Endothelial cell of umbilical vein (primary cell): ENCODE results near the gene MEGF11. TPM values are rescaled to one million over a fixed set of nuclear protein-coding genes. Genes with fewer than 3 reads are reported as not detected.

Source experiments
- BruUV-seq: library from RNA; stranded (reverse); fragments of 400-500 nt; replicated peaks from 2 replicates; lab custom pipeline; 2021; lab: Mats Ljungman, UMichigan
- CTCF ChIA-PET: fragments of 300-600, 350-600 bp; sonication (Branson Sonifier 250); formaldehyde crosslinking; loops from one replicate; lab custom pipeline; 2021; ENCODE audit warnings: antibody characterized with exemption, inconsistent platforms; lab: Charles Lee
- POLR2A ChIA-PET: fragments of 300-600, 350-600 bp; sonication (Branson Sonifier 250); formaldehyde crosslinking; loops from one replicate; lab custom pipeline; 2021; ENCODE audit warnings: antibody characterized with exemption, inconsistent platforms; lab: Charles Lee
- DNase-seq: peaks from one replicate; pipeline ENCODE4 v3.0.0-alpha.2; 2011; ENCODE audit warnings: low read depth, low spot score
- FAIRE-seq: peaks from 2 replicates; lab custom pipeline; 2011; peaks lifted over from hg19 to GRCh38; lab: Jason Lieb, UNC
- H2AFZ ChIP-seq: 2 replicates; pipeline ENCODE4 v1.6.0; 2012; ENCODE audit warnings: low read depth, low read length, control low read depth, inconsistent platforms
- H3K27ac ChIP-seq: 2 replicates; pipeline ENCODE4 v1.5.1; 2011; ENCODE audit warnings: low read depth, mild to moderate bottlenecking, control low read depth, low read length, moderate library complexity; ENCODE audit not compliant: insufficient read depth
- H3K27me3 ChIP-seq, 2 experiments: 2 replicates each; pipeline versions ENCODE4 v1.6.0 to v1.6.1; 2011; ENCODE audit warnings: low read length in 2 of 2, mixed read lengths in 1 of 2; ENCODE audit not compliant: control insufficient read depth in 2 of 2, insufficient read depth in 2 of 2
- H3K36me3 ChIP-seq, 2 experiments: 2 replicates in 1 of 2; 3 replicates in 1 of 2; pipeline ENCODE4 v1.5.1; 2011; ENCODE audit warnings: low read length in 2 of 2, mild to moderate bottlenecking in 1 of 2, moderate library complexity in 1 of 2; ENCODE audit not compliant: control insufficient read depth in 2 of 2, insufficient read depth in 2 of 2; ENCODE audit errors: extremely low read depth in 1 of 2
- H3K4me1 ChIP-seq: 3 replicates; pipeline ENCODE4 v1.5.1; 2011; ENCODE audit warnings: mild to moderate bottlenecking, low read length; ENCODE audit not compliant: control insufficient read depth, insufficient read depth; ENCODE audit errors: extremely low read depth
- H3K4me2 ChIP-seq: 2 replicates; pipeline ENCODE4 v1.6.1; 2011; ENCODE audit warnings: low read length, control low read depth, mixed read lengths; ENCODE audit not compliant: insufficient read depth
- H3K4me3 ChIP-seq, 3 experiments: fragments of 200-600 bp in 1 of 3; sonication (generic), shearing (Covaris generic) in 1 of 3; replicated peaks in 1 of 3; 2 replicates each; pipeline ENCODE4 v1.5.1; 2011 to 2016; ENCODE audit warnings: control low read depth in 3 of 3, low read length in 3 of 3, mild to moderate bottlenecking in 2 of 3, inconsistent platforms in 1 of 3, low read depth in 1 of 3, moderate library complexity in 1 of 3; ENCODE audit not compliant: insufficient read depth in 1 of 3
- H3K79me2 ChIP-seq: 2 replicates; pipeline ENCODE4 v1.6.0; 2012; ENCODE audit warnings: low read length, inconsistent platforms; ENCODE audit not compliant: control insufficient read depth, insufficient read depth
- H3K9ac ChIP-seq: replicated peaks from 2 replicates; pipeline ENCODE3; 2011; ENCODE audit warnings: low read length, control low read depth; ENCODE audit not compliant: insufficient read depth; ENCODE audit errors: extremely low read depth
- H3K9me1 ChIP-seq: replicated peaks from 3 replicates; pipeline ENCODE4 v1.6.0; 2011; ENCODE audit warnings: mild to moderate bottlenecking, low read length; ENCODE audit not compliant: control insufficient read depth, insufficient read depth; ENCODE audit errors: extremely low read depth
- H3K9me3 ChIP-seq: replicated peaks from 2 replicates; pipeline ENCODE4 v1.5.1; 2012; ENCODE audit warnings: low read length, inconsistent platforms; ENCODE audit not compliant: control insufficient read depth, insufficient read depth
- H4K20me1 ChIP-seq: replicated peaks from 2 replicates; pipeline ENCODE3; 2011; ENCODE audit warnings: mild to moderate bottlenecking, low read length; ENCODE audit not compliant: control insufficient read depth, insufficient read depth; ENCODE audit errors: extremely low read depth
- CTCF ChIP-seq, 2 donors: IDR thresholded peaks; 1 replicate in 1 of 2; 2 replicates in 1 of 2; pipeline ENCODE4 v1.5.1; 2011; ENCODE audit warnings: low read length in 2 of 2, mild to moderate bottlenecking in 2 of 2, moderate library complexity in 2 of 2, control low read depth in 1 of 2, inconsistent platforms in 1 of 2, low read depth in 1 of 2; ENCODE audit not compliant: insufficient read depth in 1 of 2; ENCODE audit errors: extremely low read depth in 1 of 2
- EZH2 ChIP-seq: IDR thresholded peaks from 2 replicates; pipeline ENCODE4 v1.6.1; 2012; ENCODE audit warnings: borderline replicate concordance, low read depth, mild to moderate bottlenecking, moderate library complexity, low read length, inconsistent platforms; ENCODE audit not compliant: severe bottlenecking
- FOS ChIP-seq: IDR thresholded peaks from 2 replicates; pipeline ENCODE4 v1.6.1; 2011; ENCODE audit warnings: mild to moderate bottlenecking, low read length, moderate library complexity, borderline replicate concordance; ENCODE audit not compliant: insufficient read depth
- GATA2 ChIP-seq: IDR thresholded peaks from 2 replicates; pipeline ENCODE4 v1.7.0; 2011; ENCODE audit warnings: low read depth, mild to moderate bottlenecking, moderate library complexity, mixed read lengths, low read length; ENCODE audit not compliant: insufficient read length, insufficient read depth
- JUN ChIP-seq: IDR thresholded peaks from 2 replicates; pipeline ENCODE4 v1.6.1; 2011; ENCODE audit warnings: borderline replicate concordance, low read depth; ENCODE audit not compliant: insufficient read length, insufficient read depth
- MAX ChIP-seq: IDR thresholded peaks from 2 replicates; pipeline ENCODE4 v1.6.1; 2011; ENCODE audit not compliant: insufficient read depth, insufficient read length
- MYC ChIP-seq: IDR thresholded peaks from one replicate; pipeline ENCODE4 v1.6.1; 2011; ENCODE audit warnings: mild to moderate bottlenecking, low read depth, low read length
- POLR2A ChIP-seq: IDR thresholded peaks from 2 replicates; pipeline ENCODE4 v1.6.1; 2012; ENCODE audit warnings: low read depth, mild to moderate bottlenecking, control low read depth, low read length
- POLR2AphosphoS5 ChIP-seq: IDR thresholded peaks from 2 replicates; pipeline ENCODE4 v1.6.1; 2012; ENCODE audit warnings: low read depth, mild to moderate bottlenecking, control low read depth, low read length, moderate library complexity; ENCODE audit not compliant: insufficient read depth
- dilution Hi-C: fragments of 300-500 bp; cut with MboI; formaldehyde crosslinking; loops from one replicate; pipeline ENCODE4 v1.15.0; 2019; ENCODE audit warnings: low sequenced_read_pairs; ENCODE audit not compliant: extremely low pct_ligation_motif_present
- intact Hi-C: fragments of 100-400 bp; cut with micrococcal nuclease; formaldehyde crosslinking; loops from one replicate; pipeline ENCODE4 v1.10.0; 2022
- polyA plus RNA-seq, 4 experiments: library from polyadenylated mRNA; depleted of rRNA in 3 of 4; stranded (reverse) in 3 of 4; unstranded in 1 of 4; fragments of >200 nt; gene quantifications; 2 replicates each; pipeline versions ENCODE4 v1.2.1 to v1.2.3, GENCODE V29; 2011 to 2012; ENCODE audit warnings: missing spikeins in 1 of 4
- total RNA-seq: library from RNA; stranded (reverse); gene quantifications from 2 replicates; pipeline ENCODE4 v1.2.3, GENCODE V29; 2021

MEGF11 gene
- total and polyA plus RNA-seq, 2 donors (not counting 3 experiments of a cell fraction or from before 2014, with no cell fraction given): not detected

GRCh38 chr15:66029650-66030049 lies 223.9 kb downstream of the MEGF11 start:
- intact Hi-C loops (no loop called here), dilution Hi-C loops (no loop called here)
- CTCF ChIA-PET: no interaction called here
- Histone ChIP-seq H3K36me3 (no peaks in the 10 kb centered on the region), H3K9ac (no peak overlapping the region), H4K20me1 (no peaks in the 10 kb centered on the region), H3K79me2 (no peaks in the 10 kb centered on the region), H2AFZ (no peak overlapping the region), H3K4me2 (no peak overlapping the region), H3K4me3 (no peak overlapping the region), H3K27ac (no peak overlapping the region), H3K9me1 (no peaks in the 10 kb centered on the region), H3K27me3 (peaks cover 9 to 10% of the 10 kb centered on the region in 2 experiments), H3K9me3 (no peaks in the 10 kb centered on the region), H3K4me1 (no peaks in the 10 kb centered on the region)
- DNase-seq (no peak), FAIRE-seq (no peak)
- no TSS peak for BruUV-seq
- POLR2A ChIA-PET: no interaction called here
- TF ChIP-seq FOS (no peak), POLR2A (no peak), POLR2AphosphoS5 (no peak), CTCF (IDR thresholded peaks at IDR 0.05; ENCODE audit: extremely low read depth in 1 of 2, insufficient read depth in 1 of 2, low read depth in 1 of 2, low read length in 2 of 2) (no peak), JUN (no peak), GATA2 (no peak), MYC (no peak), EZH2 (no peak), MAX (no peak)
